Astrocyte of the spinal cord (primary cell): Measurements from ENCODE around the gene CCL5.
"Not testable (repeated sequence)": the region's sequence is repeated elsewhere in the genome, so short reads cannot be mapped to it uniquely, and the experiment has no call there.

Source experiments
- DNase-seq: peaks from one replicate; pipeline ENCODE4 v3.0.0; 2011; ENCODE audit warnings: low read depth, low spot score
- H3K4me3 ChIP-seq: 2 replicates; pipeline ENCODE4 v1.5.1; 2011; ENCODE audit warnings: low read depth, mild to moderate bottlenecking, low read length, moderate library complexity
- CTCF ChIP-seq: IDR thresholded peaks from 2 replicates; pipeline ENCODE4 v1.5.1; 2012; ENCODE audit warnings: low read depth, mild to moderate bottlenecking, low read length, inconsistent platforms
- in situ Hi-C: cut with HindIII; loops from 2 replicates; pipeline ENCODE4 v1.10.0; 2017; ENCODE audit warnings: low sequenced_read_pairs

CCL5 gene

GRCh38 chr17:35900280-35900679 is 20.1 kb upstream of the CCL5 start:
- H3K4me3 ChIP-seq: no peak overlapping the region
- DNase-seq: no peak
- in situ Hi-C loops: no loop called here
- TF ChIP-seq CTCF: no peak

GRCh38 chr17:35898283-35899070 is 18.3 kb upstream of the CCL5 start:
- TF ChIP-seq CTCF: no peak
- no peak overlapping the region for H3K4me3 ChIP-seq
- DNase-seq: no peak
- in situ Hi-C loops: no loop called here

- in situ Hi-C loops, DNase-seq, H3K4me3 ChIP-seq: not testable (repeated sequence)
Observed at GRCh38 chr17:35897772-35898171, 17.6 kb upstream of the CCL5 start.

DNA sequence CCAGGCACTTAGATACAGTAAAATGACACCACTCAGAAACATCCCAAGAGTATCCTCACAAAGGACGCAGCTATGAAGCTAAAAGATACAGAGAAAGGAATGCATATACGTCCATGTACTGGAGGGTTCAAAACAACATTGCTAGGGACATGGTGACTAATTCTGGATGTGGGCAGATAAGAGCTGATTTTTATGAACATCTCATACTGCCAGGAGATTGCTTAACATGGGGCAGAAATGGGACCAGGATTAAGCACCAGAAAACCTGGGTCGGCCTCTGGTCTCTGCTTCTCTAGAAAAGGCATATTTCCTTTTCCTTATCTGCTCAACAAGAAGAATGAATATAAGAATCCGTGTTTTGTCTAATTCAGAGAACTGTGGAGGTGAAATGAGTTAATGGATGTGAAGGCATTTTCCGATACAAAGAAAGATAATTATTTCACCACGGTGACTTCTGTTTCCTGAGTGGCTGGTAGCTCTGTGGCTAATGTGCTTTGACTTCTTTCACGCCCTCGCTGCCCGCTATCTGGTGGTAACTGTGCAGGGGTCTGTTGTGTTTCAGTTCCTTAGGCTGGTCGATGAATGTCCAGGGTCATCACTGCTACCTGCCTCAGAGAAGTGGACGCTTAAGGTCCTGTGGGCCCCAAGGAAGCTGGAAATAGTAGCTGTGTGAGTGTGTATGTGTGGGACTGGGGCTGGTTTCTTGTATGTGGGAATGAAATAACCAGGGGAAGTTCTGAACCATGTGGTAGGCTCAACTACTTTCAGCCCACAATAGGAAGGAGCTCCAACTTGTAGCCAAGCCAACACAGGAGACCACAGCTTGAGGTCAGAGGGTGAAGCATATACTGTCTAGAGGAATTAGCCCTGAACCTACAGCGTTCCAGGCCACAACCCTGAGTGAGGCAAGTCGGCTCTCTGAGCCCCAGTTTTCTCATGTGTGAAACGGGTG is 15.8 kb upstream of the CCL5 start:
- DNase-seq: no peak
- H3K4me3 ChIP-seq: no peak overlapping the region

GRCh38 chr17:35894206-35894605 is 14.0 kb upstream of the CCL5 start:
- in situ Hi-C loops: no loop called here
- DNase-seq: no peak
- H3K4me3 ChIP-seq: no peak overlapping the region
- TF ChIP-seq CTCF: no peak

More for the DNA sequence above, 15.8 kb upstream of the CCL5 start:
- no peak for TF ChIP-seq CTCF
- in situ Hi-C loops: no loop called here

DNA sequence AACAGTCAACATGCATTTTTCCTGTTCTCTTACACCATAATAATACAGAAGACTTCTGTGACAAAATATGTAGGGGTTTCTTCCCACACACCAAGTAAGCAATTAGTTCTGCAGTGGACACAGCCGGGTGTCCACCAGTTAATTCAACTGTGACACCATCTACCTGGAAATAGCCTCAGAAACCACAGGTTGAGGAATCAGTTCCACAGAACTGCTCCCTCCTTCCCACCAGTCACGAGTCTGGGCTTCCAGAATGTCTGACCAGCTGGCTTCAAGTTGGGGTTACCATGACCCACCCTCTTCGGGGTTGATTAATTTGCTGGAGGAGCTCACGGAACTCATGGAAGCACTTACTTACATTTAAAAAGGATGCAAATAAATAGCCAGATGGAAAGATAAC is 13.6 kb upstream of the CCL5 start:
- no peak overlapping the region for H3K4me3 ChIP-seq
- DNase-seq: no peak
- TF ChIP-seq CTCF: no peak
- in situ Hi-C loops: no loop called here
